Embryonic facial prominence (tissue), 1 donor: ENCODE measurements around the gene HSD17B11.
"Not testable (repeated sequence)": the region's sequence is repeated elsewhere in the genome, so short reads cannot be mapped to it uniquely, and the experiment has no call there.

Experiments
- DNase-seq: peaks from one replicate; pipeline ENCODE4 v3.0.0-alpha.2; 2016; ENCODE audit errors: extremely low spot score

HSD17B11 gene, protein sequence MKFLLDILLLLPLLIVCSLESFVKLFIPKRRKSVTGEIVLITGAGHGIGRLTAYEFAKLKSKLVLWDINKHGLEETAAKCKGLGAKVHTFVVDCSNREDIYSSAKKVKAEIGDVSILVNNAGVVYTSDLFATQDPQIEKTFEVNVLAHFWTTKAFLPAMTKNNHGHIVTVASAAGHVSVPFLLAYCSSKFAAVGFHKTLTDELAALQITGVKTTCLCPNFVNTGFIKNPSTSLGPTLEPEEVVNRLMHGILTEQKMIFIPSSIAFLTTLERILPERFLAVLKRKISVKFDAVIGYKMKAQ

DNA sequence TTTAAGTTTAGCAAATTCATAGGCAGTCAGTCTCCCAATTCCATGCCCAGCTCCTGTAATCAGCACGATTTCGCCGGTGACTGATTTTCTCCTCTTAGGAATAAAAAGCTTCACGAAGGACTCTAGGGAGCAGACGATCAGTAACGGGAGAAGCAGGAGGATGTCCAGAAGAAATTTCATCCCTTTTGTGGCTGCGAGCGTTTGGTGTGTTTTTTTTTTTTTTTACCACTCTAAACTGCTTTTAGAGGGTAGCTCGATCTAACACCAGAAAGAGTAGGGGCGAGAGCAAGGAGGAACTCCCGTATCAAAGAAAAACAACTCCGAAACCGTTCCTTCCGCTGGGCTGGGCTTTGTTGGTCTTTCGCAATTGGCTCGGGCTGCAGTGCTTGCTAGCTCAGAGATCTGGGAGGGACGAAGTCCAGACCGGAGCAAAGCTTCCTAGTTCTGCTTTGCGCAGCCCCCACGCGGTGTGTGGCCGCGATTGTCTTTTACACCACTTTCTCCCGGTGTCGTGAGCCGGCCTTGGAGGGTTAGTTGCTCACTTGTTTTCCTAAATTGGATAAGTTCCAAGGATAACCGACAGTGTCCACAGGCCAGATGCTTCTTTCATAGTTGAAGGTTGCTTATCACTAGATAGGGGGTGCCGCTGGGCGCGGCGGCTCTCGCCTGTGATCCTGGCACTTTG lies at the start of gene HSD17B11:
Gene HSD17B11, minus strand, starts transcription at position 298 of the 685 bp plus-strand sequence. Its CDS starts 118 bp downstream, at position 180.
- DNase-seq: peak; percentile 75

DNA sequence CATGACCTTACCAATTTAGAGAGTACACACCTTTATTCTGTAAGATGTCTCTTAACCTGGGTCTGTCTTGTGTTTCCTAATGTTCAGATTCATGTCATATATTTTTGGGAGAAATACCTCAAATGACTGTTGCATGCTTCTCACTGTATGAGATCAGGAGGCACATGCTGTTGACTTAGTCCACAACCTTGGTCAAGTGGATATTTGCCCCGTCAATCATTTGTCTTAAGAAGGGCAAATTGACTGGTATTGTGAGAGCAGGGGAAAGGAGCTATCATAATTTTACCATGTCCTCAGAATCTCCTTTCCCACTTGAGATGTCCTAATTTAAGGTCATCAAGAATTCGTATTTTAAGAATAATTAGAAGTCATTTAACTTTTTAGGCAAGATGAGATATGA lies 42.4 kb upstream of the HSD17B11 start:
- DNase-seq: no peak

- DNase-seq: no peak
Observed at GRCh38 chr4:87430038-87430437, 39.0 kb upstream of the HSD17B11 start.

DNA sequence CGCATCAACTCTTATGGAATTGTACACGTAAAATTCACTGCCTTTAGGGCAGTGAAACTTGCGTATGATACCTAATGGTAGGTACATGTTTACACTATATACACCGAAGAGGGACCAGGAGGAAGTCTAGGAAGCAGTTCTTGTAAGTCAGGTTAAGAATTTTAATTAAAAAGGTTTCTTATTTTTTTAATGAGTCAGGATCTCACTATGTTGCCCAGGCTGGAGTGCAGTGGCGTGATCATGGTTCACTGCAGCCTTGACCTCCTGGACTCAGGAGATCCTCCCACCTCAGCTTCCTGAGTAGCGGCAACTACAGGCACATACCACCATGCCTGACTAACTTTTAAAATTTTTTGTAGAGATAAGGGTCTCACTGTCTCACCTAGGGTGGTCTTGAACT lies 38.0 kb upstream of the HSD17B11 start:
- no peak for DNase-seq

DNA sequence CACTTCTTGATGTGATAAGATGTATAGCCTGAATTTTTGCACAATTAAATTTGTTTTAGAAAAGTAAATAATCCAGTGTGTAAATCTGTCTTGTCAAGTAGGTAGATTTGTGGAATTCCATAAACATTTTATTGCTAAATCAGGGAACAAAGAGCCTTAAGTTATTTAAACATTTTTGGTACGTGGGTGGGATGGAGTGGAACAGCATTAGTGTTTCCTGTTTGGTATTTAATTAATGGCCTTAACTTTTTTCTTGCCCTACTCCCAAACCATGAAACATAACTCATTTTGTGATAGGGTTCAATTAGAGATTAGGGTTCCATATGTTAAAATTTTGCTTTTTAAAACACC lies 36.5 kb upstream of the HSD17B11 start:
- no peak for DNase-seq

- DNase-seq: no peak
Observed at GRCh38 chr4:87426865-87427517, 36.0 kb upstream of the HSD17B11 start.

- DNase-seq: no peak
Observed at GRCh38 chr4:87425711-87426110, 34.7 kb upstream of the HSD17B11 start.

- DNase-seq: not testable (repeated sequence)
Observed at GRCh38 chr4:87424099-87424543, 33.1 kb upstream of the HSD17B11 start.

- no peak for DNase-seq
Observed at GRCh38 chr4:87423317-87424098, 32.5 kb upstream of the HSD17B11 start.

DNA sequence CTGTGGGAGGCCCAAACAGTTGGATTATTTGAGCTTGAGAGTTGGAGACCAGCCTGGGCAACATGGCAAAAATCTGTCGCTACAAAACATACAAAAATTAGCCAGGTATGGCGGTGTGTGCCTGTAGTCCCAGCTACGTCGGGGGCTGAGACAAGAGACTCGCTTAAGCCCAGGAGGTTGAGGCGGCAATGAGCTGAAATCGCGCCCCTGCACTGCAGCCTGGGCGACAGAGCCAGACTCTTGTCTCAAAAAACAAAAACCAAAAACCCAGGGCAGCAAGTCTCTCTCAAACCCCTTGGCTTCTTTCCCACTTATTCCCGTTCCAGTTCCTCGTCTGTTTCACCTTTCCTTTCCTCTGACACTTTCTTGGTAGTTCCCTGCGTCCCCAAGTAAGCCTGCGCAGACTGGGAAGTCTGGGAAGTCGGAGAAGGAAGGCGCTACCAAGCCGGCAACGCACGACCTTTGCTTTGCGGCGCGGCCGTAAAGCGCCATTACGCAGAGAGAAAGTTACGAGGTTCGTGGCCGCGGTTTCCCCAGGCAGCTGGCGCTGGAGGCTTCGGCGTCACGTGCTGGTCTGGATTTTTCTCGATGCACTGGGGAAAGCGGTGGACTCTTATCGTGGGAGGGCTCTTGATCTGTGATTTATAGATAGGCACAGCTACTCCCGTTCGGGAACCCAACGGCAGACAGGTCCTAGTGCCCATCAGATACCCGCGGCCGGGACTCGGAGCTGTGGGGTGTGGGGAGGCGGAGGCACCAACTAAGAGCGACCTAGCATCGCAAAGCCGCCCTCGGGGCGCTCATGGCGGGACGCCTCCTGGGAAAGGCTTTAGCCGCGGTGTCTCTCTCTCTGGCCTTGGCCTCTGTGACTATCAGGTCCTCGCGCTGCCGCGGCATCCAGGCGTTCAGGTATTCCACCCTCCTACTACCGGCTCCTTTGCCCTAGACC lies 31.4 kb upstream of the HSD17B11 start, which contains the start of gene NUDT9:
Gene NUDT9, plus strand, starts transcription at position 470 of the 949 bp plus-strand sequence. Its CDS starts 333 bp downstream, at position 803.
- peak; percentile 80 for DNase-seq

GRCh38 chr4:87420276-87420830 lies 29.4 kb upstream of the HSD17B11 start:
- DNase-seq: no peak

DNA sequence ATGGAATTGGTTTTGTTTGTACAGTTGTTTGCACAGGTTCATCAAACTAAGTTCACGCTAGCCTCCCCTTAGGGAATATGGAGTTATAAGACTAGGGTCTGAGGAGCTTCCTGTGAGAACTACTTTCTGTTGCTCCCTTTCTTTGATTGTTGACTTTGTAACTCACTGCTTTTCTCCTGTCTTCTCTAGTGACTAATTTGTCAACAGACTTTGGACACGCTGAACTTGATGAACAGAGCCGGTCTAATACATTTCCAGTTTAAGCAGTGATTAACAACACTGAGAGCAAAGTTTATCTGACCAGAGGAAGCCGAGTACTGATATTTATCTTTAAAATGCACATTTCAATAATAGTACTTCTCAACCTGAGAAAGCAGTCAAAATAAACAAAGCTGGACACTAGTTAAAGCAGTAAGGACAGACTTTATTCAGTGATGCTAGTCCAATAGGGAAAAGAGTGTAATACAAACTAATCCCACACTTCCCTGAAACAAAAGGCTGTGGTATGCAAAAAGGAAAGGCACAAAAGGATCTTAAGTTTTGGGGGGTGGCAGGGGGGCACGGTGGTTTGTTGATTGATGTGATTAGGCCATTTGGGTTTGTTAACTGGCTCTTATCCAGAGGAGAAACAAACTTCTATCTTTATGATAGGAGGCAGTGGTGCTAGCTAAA lies 28.7 kb upstream of the HSD17B11 start:
- no peak for DNase-seq

DNA sequence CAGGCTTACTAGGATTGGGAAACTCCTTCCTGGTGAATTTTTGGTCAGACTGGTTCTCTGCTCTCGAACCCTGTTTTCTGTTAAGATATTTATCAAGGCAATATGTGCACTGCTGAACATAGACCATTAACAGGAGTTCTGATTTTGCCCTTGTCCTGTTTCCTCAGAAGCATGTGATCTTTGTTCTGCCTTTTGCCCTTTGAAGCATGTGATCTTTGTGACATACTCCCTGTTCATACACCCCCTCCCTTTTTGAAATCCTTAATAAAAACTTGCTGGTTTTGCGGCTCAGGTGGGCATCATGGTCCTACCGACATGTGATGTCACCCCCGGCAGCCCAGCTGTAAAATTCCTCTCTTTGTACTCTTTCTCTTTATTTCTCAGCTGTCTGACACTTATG lies 27.4 kb upstream of the HSD17B11 start:
- not testable (repeated sequence) for DNase-seq

GRCh38 chr4:87416965-87417364 lies 26.0 kb upstream of the HSD17B11 start:
- no peak for DNase-seq

- DNase-seq: no peak
Observed at GRCh38 chr4:87414816-87415215, 23.8 kb upstream of the HSD17B11 start.

DNA sequence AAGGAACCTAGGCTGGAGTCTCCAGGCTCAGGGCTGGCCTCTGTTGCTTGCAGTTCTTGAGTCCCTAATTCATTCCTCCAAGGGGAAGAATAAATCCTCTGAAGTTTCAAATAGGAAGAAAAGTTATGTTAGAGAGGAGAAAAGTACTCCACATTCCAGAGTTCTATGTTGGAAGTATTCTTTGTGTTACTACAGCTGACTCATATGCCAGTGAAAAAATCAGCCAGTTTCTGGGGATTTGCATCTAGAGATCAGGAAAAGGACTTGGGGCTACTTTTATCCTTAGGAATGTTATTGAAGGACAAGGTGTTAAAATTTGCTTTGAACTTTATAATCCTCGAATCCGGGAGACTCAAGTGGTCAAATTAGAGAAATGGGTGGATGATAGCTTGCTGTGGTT lies 19.7 kb upstream of the HSD17B11 start:
- no peak for DNase-seq

- DNase-seq: no peak
Observed at GRCh38 chr4:87410157-87410556, 19.2 kb upstream of the HSD17B11 start.

GRCh38 chr4:87409420-87409939 lies 18.5 kb upstream of the HSD17B11 start:
- DNase-seq: no peak

DNA sequence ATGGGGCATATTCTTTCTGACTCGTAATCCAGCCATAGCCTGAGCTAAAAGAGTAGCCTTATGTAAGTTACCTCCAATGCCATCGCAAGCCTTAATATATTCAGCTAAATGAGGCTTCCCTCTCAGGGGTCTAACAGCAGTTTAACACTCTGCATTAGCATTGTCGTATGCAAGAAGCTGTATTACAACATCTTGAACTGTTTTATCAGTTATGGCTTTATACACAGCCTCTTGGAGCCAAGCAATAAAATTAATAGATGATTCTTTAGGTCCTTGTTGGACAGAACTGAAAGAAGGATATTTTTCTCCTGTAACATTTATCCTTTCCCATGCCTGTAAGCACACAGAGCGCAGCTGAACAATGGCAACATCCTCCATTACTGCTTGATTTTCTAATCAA lies 15.9 kb upstream of the HSD17B11 start:
- DNase-seq: not testable (repeated sequence)

DNA sequence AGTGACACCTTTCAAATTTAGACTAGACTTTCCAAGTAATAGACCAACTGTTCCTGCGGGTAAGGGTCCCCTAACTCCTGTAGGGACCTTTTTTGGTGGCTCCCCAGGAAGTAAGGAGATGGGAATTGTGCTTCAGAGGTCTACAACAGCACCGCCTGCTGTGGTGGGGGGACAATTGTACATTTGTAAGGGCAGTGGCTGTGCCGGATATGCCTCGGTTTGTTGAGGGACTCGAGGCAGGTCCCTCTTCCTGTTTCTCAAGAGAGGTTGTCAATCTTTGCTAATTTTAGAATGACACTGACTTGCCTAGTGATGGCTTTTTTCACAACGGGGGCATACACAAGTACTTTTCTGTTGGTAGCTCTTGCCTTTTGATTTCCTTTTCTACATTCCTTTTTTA lies 15.5 kb upstream of the HSD17B11 start:
- no peak for DNase-seq
